HCT116 (cell line): ENCODE data around the gene PLEKHA6. TPM values are rescaled to one million over a fixed set of nuclear protein-coding genes. Genes with fewer than 3 reads are reported as not detected.

Experiments used
- ATAC-seq: fragments of 200-7000 bp; cut with Tn5 transposase; 2 replicates; pipeline ENCODE4 v1.9.1; 2020; ENCODE audit warnings: mild to moderate bottlenecking, moderate library complexity
- BruUV-seq: library from RNA; stranded (reverse); fragments of 400-500 nt; replicated peaks from 2 replicates; lab custom pipeline; 2021; lab: Mats Ljungman, UMichigan
- CTCF ChIA-PET: fragments of 300-600 bp; sonication (Branson Sonifier 250); formaldehyde crosslinking; loops from one replicate; lab custom pipeline; 2021; ENCODE audit warnings: antibody characterized with exemption; lab: Charles Lee
- POLR2A ChIA-PET: fragments of 300-600, 350-600 bp; sonication (Branson Sonifier 250); formaldehyde crosslinking; loops from one replicate; lab custom pipeline; 2021; ENCODE audit warnings: antibody characterized with exemption; lab: Charles Lee
- RAD21 ChIA-PET, 2 experiments: fragments of 300-600 bp; sonication (Branson Sonifier 250); formaldehyde crosslinking; loops; one replicate each; lab custom pipeline; 2023; ENCODE audit warnings: low total read pairs in 2 of 2; ENCODE audit not compliant: uncharacterized antibody in 2 of 2, unreplicated experiment in 2 of 2, low non-redundant PET in 1 of 2; lab: Charles Lee
- DNase-seq: peaks from one replicate; pipeline ENCODE4 v3.0.0-alpha.2; 2010; ENCODE audit warnings: low read depth, low spot score
- H2AFZ ChIP-seq: fragments of 200-600 bp; shearing (Covaris generic), sonication (generic); 2 replicates; pipeline ENCODE4 v1.6.1; 2017; ENCODE audit warnings: low read depth, mixed run types, mixed read lengths, antibody characterized with exemption, low read length; ENCODE audit not compliant: poor library complexity, severe bottlenecking
- H3K27ac ChIP-seq: 2 replicates; pipeline ENCODE4 v1.5.1; 2012; ENCODE audit warnings: low read depth, low read length
- H3K27me3 ChIP-seq: fragments of 200-600 bp; sonication (generic); 2 replicates; pipeline ENCODE4 v1.6.1; 2016; ENCODE audit warnings: mixed run types, low read length, mixed read lengths; ENCODE audit not compliant: insufficient read depth
- H3K36me3 ChIP-seq, 2 experiments: fragments of 200-500 bp in 1 of 2; fragments of 200-600 bp in 1 of 2; sonication (Bioruptor generic) in 1 of 2; sonication (generic) in 1 of 2; 2 replicates each; pipeline versions ENCODE4 v1.5.1 to v1.6.1; 2014 to 2016; ENCODE audit warnings: low read length in 2 of 2, inconsistent platforms in 1 of 2, mixed read lengths in 1 of 2, mixed run types in 1 of 2; ENCODE audit not compliant: insufficient read depth in 2 of 2, control insufficient read depth in 1 of 2
- H3K4me1 ChIP-seq, 2 experiments: fragments of 200-600 bp in 1 of 2; sonication (generic) in 1 of 2; 2 replicates each; pipeline versions ENCODE4 v1.5.1 to v1.6.1; 2012 to 2017; ENCODE audit warnings: low read length in 2 of 2, inconsistent platforms in 1 of 2, mild to moderate bottlenecking in 1 of 2, mixed read lengths in 1 of 2, mixed run types in 1 of 2, moderate library complexity in 1 of 2; ENCODE audit not compliant: insufficient read depth in 2 of 2, control insufficient read depth in 1 of 2
- H3K4me2 ChIP-seq: fragments of 200-600 bp; sonication (generic); 2 replicates; pipeline ENCODE4 v1.6.1; 2017; ENCODE audit warnings: mixed run types, low read length, mixed read lengths
- H3K4me3 ChIP-seq, 2 experiments: fragments of 200-600 bp in 1 of 2; sonication (generic) in 1 of 2; replicated peaks in 1 of 2; 2 replicates each; pipeline ENCODE4 v1.5.1; 2011 to 2016; ENCODE audit warnings: low read length in 2 of 2, control low read depth in 1 of 2, low read depth in 1 of 2, mild to moderate bottlenecking in 1 of 2, mixed read lengths in 1 of 2, mixed run types in 1 of 2
- H3K79me2 ChIP-seq: fragments of 200-600 bp; sonication (generic); 2 replicates; pipeline ENCODE4 v1.6.1; 2017; ENCODE audit warnings: mild to moderate bottlenecking, mixed run types, low read length, moderate library complexity, mixed read lengths; ENCODE audit not compliant: insufficient read depth
- H3K9ac ChIP-seq: fragments of 200-600 bp; sonication (generic); 2 replicates; pipeline ENCODE4 v1.6.1; 2016; ENCODE audit warnings: low read length, mixed read lengths
- H3K9me2 ChIP-seq: fragments of 200-600 bp; sonication (generic), shearing (Covaris generic); 2 replicates; pipeline ENCODE4 v1.6.1; 2017; ENCODE audit warnings: mixed run types, mild to moderate bottlenecking, moderate library complexity; ENCODE audit not compliant: insufficient read depth
- H3K9me3 ChIP-seq, 2 experiments: fragments of 200-500 bp in 1 of 2; fragments of 200-600 bp in 1 of 2; sonication (Bioruptor generic) in 1 of 2; sonication (generic) in 1 of 2; 2 replicates each; pipeline ENCODE4 v1.6.1; 2014 to 2017; ENCODE audit warnings: low read length in 2 of 2, mixed read lengths in 2 of 2, inconsistent platforms in 1 of 2, low read depth in 1 of 2, mild to moderate bottlenecking in 1 of 2, mixed run types in 1 of 2, moderate library complexity in 1 of 2; ENCODE audit not compliant: control insufficient read depth in 1 of 2, insufficient read depth in 1 of 2
- H4K20me1 ChIP-seq: fragments of 200-600 bp; sonication (generic), shearing (Covaris generic); 2 replicates; pipeline ENCODE4 v1.6.1; 2017; ENCODE audit warnings: mixed run types, mild to moderate bottlenecking, moderate library complexity; ENCODE audit not compliant: insufficient read depth
- EGR1 ChIP-seq: IDR thresholded peaks from 2 replicates; pipeline ENCODE4 v1.6.1; 2012; ENCODE audit warnings: low read depth
- POLR2AphosphoS5 ChIP-seq: IDR thresholded peaks from 2 replicates; pipeline ENCODE4 v1.6.1; 2011; ENCODE audit warnings: mild to moderate bottlenecking, low read depth, low read length, moderate library complexity
- RAD21 ChIP-seq: IDR thresholded peaks from 2 replicates; pipeline ENCODE4 v1.6.1; 2012; ENCODE audit warnings: low read depth, mild to moderate bottlenecking
- SP1 ChIP-seq: IDR thresholded peaks from 2 replicates; pipeline ENCODE4 v1.6.1; 2012; ENCODE audit warnings: low read depth
- TCF7L2 ChIP-seq: IDR thresholded peaks from 2 replicates; pipeline ENCODE4 v1.7.0; 2011; ENCODE audit warnings: borderline replicate concordance, inconsistent platforms; ENCODE audit not compliant: insufficient read depth, insufficient read length; ENCODE audit errors: extremely low read depth
- intact Hi-C: fragments of 100-400 bp; cut with micrococcal nuclease; formaldehyde crosslinking; loops from 2 replicates; pipeline ENCODE4 v1.10.0; 2022
- total RNA-seq: library from RNA; stranded (reverse); gene quantifications from one replicate; pipeline ENCODE4 v1.2.1, GENCODE V29; 2021; ENCODE audit not compliant: unreplicated experiment
- TF ChIP-seq, protein P1 (sequence below): IDR thresholded peaks from 2 replicates; pipeline ENCODE4 v1.6.1; 2012

Gene PLEKHA6
- total RNA-seq, 1 experiment from 2014 or later, result 13.1 TPM

DNA sequence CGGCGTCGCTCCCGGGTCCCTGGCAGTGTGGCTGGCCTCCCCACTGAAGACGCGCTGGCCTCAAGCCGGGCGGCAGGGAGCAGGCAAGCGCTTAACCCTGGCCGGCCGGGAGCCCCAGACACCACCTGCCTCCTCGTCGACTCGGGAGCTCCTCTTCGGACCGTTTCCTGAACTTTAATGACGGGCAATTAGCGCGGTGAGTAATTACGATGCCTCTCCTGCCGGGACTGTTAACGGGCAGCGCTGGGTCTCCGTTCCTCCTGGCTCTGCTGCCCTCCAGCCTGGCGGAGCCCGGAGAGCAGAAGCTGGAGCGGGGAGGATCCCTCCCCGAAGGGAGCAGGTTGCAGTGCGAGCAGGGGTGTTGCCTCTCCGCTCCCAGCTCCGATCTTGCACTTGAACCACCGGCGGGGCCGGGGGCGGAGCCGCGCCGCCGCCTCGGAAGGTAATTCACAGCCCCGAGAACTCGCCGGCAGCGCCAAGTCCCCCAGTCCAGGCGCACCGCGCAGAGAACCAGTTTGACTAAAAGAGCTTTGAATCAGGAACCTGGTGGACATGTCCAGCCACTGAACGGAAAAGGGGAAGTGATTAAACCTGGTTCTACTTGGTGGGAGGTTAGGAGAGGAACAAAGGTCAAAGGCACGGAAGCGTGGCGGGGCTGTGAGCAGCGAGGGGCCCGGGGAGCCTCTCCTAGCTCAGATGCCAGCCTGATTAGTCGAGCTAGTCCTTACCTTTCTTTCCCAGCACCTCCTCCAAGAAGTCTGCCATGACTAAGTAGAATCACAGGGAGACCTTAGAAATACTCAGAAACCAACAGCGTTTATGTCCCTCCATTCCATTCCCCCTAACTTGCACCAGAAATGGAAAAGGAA lies 18.3 kb upstream of the PLEKHA6 start:
- Histone ChIP-seq H3K9me3 (no peaks in the 10 kb centered on the region), H3K9me2 (no peaks in the 10 kb centered on the region), H3K36me3 (no peaks in the 10 kb centered on the region), H4K20me1 (no peaks in the 10 kb centered on the region), H3K27me3 (no peaks in the 10 kb centered on the region), H3K4me1 (peaks cover 16 to 30% of the 10 kb centered on the region in 2 experiments), H2AFZ (peak overlapping the region; percentile 79), H3K9ac (peak overlapping the region; percentile 71), H3K4me3 (peak overlapping the region; percentile 62 to 70), H3K27ac (peak overlapping the region; percentile 63), H3K4me2 (peak overlapping the region; percentile 89), H3K79me2 (peaks cover 17% of the 10 kb centered on the region; the same call in 1 of the 2 replicates)
- POLR2A ChIA-PET, result interaction anchor here (1.2 to 1.3 kb wide), 3 partner anchors 16 to 39 kb away, joined by 3 to 6 read pairs (median 5); no protein-coding TSS in a partner anchor
- CTCF ChIA-PET, result interaction anchor here (1.1 to 2.1 kb wide), 4 partner anchors 21 to 429 kb away, joined by 3 to 16 read pairs (median 5); partner anchors contain the start of gene ETNK2
- ATAC-seq (peak; percentile 78), DNase-seq (no peak)
- RAD21 ChIA-PET, result interaction anchor here in 1 of 2 experiments (1.2 kb wide), 1 partner anchor 20 kb away, joined by 3 read pairs; no protein-coding TSS in a partner anchor
- TF ChIP-seq EGR1 (peak; percentile 37; the same call in 1 of the 2 replicates), SP1 (no peak), RAD21 (no peak), POLR2AphosphoS5 (peak; percentile 56), TCF7L2 (no peak)
- TF ChIP-seq, protein P1, sequence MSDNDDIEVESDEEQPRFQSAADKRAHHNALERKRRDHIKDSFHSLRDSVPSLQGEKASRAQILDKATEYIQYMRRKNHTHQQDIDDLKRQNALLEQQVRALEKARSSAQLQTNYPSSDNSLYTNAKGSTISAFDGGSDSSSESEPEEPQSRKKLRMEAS, result peak; percentile 46; the same call in 1 of the 2 replicates
- intact Hi-C loops, result no loop called here
- TSS peak; percentile 62 for BruUV-seq
